ENCODE data around the gene PARN.
"Not testable (repeated sequence)": the region's sequence is repeated elsewhere in the genome, so short reads cannot be mapped to it uniquely, and the experiment has no call there.

PARN gene

GRCh38 chr16:14629919-14630619 is at the start of gene PARN:
PARN (minus strand) TSS chr16:14630260; CDS start chr16:14630125, 135 bp downstream.
- DNase-seq = peak; percentile 97

GRCh38 chr16:14678748-14679497 is 48.9 kb upstream of the PARN start:
- DNase-seq = no peak

- DNase-seq = no peak
Observed at GRCh38 chr16:14677627-14678026, 47.6 kb upstream of the PARN start.

- no peak for DNase-seq
Observed at GRCh38 chr16:14676633-14677032, 46.6 kb upstream of the PARN start.

- DNase-seq = no peak
Observed at GRCh38 chr16:14672403-14672971, 42.4 kb upstream of the PARN start.

- no peak for DNase-seq
Observed at GRCh38 chr16:14669776-14670175, 39.7 kb upstream of the PARN start.

GRCh38 chr16:14668556-14669223 is 38.6 kb upstream of the PARN start:
- DNase-seq = no peak

GRCh38 chr16:14667347-14668266 is 37.5 kb upstream of the PARN start:
- no peak for DNase-seq

GRCh38 chr16:14658063-14658462 is 28.0 kb upstream of the PARN start:
- DNase-seq = no peak

- no peak for DNase-seq
Observed at GRCh38 chr16:14652726-14653125, 22.7 kb upstream of the PARN start.

GRCh38 chr16:14650629-14651028 is 20.6 kb upstream of the PARN start:
- no peak for DNase-seq

- no peak for DNase-seq
Observed at GRCh38 chr16:14649816-14650215, 19.8 kb upstream of the PARN start.

- no peak for DNase-seq
Observed at GRCh38 chr16:14641926-14642325, 11.9 kb upstream of the PARN start.

GRCh38 chr16:14641206-14641605 is 11.1 kb upstream of the PARN start:
- no peak for DNase-seq

GRCh38 chr16:14640538-14640937 is 10.5 kb upstream of the PARN start:
- DNase-seq = no peak

GRCh38 chr16:14636951-14637240 is 6.8 kb upstream of the PARN start:
- DNase-seq = not testable (repeated sequence)

- DNase-seq = not testable (repeated sequence)
Observed at GRCh38 chr16:14636179-14636950, 6.3 kb upstream of the PARN start.

GRCh38 chr16:14635395-14636165 is 5.5 kb upstream of the PARN start:
- DNase-seq = no peak

- no peak for DNase-seq
Observed at GRCh38 chr16:14634389-14634725, 4.3 kb upstream of the PARN start.

GRCh38 chr16:14632693-14633569 is 2.9 kb upstream of the PARN start, which contains the start of gene BFAR:
BFAR (plus strand) TSS chr16:14632951; CDS start chr16:14644347, 11,396 bp downstream.
- peak; percentile 99 for DNase-seq
